Measurements from ENCODE around the gene SGMS1.
"Not testable (repeated sequence)": the region's sequence is repeated elsewhere in the genome, so short reads cannot be mapped to it uniquely, and the experiment has no call there.

SGMS1 gene

DNA sequence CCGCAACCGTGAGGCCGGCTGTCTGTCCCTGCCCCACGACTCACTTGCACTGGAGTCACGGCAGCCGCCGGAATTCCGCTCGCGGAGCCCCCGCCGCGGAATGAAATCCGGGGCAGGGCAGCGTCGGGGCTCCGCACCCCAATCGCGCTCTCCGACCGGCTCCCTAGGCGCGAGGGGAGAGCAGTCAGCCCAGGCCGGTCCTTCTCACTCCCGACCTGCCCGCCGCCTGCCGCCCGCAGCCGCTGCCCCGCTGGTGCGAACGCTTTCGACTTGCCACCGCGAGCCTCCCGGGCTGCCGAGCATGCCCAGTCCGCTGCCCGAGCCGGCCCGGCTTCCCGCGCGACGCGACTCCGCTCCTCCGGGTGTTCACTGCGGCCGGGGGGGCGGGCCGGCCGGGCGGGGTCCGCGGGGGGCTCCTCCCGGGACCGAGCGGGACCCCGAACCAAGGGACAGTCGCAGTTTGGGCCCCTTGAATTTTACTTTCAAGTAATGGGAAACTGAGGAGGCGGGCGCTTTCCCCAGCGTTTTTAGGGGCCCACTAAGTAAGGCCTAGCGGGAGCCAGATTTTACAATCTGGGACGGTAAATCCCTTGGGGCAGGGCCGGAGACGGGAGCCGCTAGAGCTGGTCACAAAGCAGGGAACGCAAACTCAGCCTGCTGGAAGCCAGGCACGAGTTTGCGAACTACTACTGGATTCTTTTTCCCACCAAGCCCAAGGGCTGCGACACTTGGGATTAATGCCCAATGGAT, at the start of gene SGMS1:
Gene SGMS1 (minus strand): TSS at position 294 of the 750 bp plus-strand sequence. CDS start 279,842 bp downstream, outside the sequence.
- no peak for FAIRE-seq

DNA sequence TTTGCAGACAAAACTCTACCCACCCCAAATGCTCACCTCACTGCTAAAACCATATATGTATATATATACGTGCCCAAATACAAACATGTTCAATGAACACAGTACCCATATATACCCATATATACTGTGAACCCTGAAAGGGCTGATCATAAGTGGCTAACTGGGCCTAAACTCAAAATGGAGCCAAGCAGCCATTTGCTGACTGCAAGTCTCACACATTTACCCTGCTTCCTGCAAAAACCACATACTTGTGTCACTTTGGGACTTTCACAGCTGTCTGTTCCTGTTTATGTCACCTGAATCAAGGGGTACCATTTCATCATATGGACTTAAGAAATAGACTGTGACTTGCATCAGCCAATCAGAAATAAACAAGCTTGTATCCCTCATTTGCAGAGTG, 48.4 kb upstream of the SGMS1 start:
- FAIRE-seq = not testable (repeated sequence)

DNA sequence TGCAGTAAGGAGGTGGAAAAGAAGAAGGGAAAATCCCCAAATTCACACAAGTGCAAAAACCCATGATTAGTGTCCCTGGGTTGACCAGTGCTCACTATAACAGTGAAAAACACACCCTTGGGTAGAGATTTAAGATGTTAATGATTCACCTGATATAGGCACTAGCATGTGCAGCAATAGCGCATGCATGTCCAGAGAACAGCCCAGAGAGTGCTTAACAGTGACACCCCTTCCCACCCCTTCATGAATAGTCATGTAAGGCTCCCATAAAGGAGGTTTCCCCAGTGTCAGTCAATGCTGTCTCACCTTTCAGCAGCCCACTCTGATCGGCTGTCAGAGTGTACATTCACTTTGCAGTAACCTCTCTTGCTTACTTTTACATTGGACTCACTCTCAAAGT, 47.9 kb upstream of the SGMS1 start:
- FAIRE-seq = not testable (repeated sequence)

DNA sequence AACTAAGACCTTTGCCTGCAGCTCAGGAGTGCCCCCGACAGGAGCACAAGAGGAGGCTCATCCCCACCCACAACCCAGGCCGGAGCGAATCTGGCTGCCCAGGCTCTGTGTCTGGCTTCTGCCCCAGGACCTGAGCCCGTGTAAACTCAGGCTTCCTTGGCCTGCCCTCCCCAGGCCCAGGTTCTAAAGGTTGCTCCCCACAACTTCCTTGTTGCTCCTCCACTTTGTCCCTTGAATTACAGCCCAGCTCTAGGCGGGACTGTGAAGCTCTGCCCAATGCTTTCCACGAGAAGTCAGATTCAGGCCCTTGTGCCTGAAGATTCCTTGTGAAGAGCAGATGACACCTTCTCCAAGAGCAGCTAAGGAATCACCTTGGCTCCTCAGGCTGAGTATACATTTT, 46.2 kb upstream of the SGMS1 start:
- not testable (repeated sequence) for FAIRE-seq

DNA sequence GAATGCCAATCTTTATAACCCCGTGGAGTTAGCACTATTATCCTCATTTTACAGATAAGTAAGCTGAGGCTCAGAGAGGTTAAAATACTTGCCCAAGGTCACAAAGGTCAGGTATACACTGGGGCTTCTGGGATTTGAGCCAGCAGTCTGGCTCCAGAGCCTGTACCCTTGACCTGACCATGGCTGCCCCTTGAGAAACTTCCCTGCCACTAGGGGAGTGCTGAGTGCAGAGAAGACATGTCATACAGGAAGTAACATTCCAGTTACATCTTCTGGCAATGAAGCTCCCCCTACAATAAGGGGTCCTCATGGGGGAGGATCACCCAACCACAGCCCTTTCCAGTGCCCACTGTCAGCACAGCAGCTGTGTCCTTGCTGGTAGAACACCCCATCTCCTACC, 43.6 kb upstream of the SGMS1 start:
- FAIRE-seq = not testable (repeated sequence)

DNA sequence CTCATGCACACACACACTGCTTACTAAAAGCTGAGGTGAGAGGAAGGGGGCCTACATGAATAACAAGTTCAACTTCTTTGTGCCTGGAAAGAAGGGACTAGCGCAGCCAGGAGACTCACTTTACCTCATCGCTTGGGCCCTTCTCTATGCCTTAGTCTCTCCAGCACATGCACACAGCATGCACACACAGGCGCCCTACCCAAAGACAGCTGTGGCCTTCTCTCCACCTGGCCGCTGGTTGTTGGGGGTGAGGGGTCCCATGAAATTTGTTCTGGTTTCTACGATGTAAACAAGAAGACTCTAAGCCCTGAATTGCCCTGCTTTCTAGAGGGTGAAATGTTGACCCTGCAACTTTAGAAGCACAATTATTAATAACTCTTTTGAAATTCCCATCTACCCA, 38.7 kb upstream of the SGMS1 start:
- FAIRE-seq = not testable (repeated sequence)

DNA sequence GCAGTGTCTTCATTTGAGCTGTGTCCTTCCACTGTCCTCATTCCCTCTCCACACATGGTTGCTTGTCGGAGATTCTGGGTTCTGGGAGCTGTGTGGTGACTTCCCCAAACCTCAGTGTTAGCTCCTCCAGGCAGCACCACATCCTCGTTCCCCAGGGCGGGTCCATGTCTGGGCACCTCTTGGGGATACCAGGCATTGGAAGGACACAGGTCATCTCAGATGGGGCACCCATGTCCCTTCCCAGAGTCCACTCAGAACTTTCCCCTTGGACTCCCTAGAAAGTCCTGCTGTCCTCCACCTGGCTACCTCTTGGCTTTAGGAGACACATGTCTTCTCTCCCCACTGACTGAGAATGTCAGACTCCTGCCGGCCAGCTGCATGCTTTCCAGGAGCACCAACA, 37.8 kb upstream of the SGMS1 start:
- FAIRE-seq = not testable (repeated sequence)

DNA sequence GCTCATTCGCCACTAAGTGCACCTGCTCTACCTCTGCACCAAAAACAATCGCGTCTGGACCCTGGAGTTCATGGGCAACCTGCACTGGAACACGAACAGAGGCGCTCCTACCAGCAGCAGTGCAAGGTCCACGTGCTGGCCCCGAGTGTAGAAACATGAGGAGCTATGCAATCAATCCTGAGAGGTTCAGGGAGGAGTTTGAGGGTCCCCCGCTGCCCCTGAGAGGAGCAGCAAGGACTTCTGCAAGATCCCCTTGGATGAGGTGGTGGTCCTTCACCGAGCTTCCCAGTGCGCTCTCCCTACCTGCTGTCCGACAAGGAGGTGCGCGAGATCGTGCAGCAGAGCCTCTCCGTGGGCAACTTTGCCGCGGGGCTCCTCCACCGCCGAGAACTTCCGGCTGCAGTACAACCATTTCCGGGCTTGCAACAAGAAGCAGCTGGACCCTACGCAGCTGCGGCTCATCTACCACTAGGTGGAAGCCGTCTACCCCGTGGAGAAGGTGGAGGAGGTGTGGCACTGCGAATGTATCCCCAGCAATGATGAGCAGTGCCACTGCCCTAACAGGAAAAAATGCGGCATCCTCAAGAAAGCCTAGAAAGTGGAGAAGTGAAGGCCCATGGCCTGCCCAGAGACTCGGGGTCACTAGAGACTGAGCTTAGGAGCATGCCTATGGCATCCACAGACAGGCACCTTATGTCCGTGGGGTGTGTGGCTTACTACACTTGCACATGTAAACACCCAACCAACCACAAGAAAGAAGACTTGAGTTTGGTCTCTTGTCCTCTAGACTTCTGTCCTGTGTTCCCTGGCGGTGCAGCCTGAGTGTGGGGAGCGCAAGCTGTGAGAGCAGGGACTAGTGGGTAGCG, 36.3 kb upstream of the SGMS1 start:
- FAIRE-seq = not testable (repeated sequence)

DNA sequence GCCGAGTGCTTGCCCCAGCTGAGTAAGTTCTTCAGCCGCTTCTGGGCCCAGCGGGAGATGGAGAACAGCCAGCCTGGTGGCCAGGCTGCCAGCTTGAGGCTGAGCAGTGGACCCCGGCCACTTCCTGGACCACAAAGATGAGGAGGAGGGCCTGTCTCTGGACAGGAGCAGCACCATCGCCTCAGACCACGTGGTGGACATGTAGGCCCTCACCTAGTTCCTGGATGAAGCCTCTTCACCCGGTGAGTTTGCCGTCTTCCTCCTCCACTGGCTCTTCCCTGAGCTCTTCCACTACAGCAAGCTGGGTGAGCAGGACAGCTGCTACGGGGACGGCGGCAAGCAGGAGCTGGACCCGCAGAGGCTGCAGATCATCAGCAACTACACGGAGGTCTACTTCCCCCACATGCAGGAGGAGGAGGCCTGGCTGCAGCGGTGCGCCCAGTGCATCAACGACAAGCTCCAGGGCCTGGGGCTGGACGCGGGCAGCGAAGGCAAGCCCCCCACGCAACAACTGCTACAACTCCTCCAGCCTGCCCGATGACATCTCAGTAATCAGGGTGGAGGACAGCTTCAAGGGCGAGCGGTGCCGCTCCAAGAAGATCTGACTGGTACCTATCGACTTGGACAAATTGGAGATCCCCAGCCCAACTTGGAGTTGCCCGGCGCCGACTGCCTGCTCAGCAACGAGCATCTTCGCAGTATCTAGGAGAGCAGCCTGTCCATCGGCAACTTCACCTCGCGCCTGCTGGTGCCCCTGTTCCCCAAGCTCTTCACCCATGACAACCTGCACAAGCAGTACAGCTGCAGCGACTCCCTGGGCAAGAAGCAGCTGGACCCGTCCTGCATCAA, 35.5 kb upstream of the SGMS1 start:
- not testable (repeated sequence) for FAIRE-seq

DNA sequence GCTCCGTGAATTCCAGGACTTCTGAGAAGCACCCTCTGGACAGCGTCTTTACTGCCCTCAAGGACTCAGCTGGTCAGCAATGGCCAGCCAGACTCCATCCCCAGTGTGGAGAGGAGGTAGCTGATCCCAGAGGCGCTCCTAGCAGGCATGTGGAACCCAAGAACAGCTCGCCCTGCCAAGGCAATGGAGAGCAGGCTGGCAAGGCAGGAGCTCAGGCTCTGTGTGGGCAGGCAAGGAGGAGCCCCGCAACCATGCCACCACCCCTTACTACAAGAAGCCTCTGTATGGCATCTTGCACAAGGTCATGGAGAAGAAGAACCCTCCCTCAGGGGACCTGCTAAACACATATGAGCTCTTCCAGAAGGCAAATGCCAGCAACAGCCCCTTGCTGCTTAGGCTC, 34.4 kb upstream of the SGMS1 start:
- no peak for FAIRE-seq

DNA sequence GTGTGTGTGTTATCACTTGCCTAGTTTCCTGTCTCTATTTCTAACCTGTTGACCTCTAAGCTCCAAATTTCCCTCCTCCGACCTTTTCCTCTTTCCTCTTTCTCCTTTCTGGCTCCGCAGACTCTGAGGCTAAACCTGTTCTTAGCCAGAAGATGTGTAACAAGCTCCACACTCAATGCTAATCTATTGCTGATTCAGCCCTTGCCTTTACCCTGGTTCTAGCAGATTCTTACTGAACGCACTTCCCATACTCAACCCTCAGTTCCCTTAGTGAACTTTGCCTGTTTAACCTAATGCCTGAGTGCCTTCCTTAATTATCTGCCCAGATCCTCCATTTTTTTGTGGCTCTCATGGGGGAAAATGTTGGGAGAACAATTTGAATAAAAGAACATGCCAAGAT, 30.0 kb upstream of the SGMS1 start:
- no peak for FAIRE-seq

DNA sequence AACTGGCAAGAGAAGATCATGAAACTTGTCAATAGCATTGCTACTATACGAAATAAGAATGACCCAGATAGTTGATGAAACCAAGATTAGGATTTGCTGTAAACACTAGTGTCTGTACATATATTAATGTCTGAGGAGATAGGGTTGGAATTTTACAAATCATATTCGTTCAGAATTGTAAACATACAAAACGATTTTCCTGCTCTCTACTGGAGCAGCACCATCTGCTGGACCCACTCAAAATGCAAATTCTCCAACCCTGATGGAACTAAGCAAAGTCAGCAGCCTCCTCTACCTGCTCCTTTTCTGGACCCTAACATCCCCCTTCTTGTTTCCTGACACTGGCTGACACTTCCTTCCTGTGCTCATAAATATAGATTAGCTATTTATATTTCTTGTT, 29.4 kb upstream of the SGMS1 start:
- peak; percentile 95 for FAIRE-seq

DNA sequence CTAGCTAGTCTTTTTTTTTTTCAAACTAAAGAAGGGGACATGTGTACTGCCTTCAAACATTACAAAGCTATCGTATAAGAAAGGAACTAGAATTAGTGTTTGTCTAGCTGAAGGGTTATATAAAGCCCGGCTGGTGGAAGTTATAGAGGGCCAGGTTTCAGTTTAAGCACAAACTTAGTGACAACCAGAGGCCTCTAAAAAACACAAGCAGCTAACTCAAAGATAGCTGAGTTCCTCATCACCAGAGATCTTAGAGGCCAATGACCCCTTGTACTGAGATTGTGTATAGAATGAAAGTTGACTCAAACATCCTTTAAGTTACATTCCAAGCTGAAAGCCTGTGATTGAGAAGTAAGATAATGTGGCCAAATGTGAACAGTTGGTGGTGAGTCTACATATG, 28.1 kb upstream of the SGMS1 start:
- FAIRE-seq = no peak

DNA sequence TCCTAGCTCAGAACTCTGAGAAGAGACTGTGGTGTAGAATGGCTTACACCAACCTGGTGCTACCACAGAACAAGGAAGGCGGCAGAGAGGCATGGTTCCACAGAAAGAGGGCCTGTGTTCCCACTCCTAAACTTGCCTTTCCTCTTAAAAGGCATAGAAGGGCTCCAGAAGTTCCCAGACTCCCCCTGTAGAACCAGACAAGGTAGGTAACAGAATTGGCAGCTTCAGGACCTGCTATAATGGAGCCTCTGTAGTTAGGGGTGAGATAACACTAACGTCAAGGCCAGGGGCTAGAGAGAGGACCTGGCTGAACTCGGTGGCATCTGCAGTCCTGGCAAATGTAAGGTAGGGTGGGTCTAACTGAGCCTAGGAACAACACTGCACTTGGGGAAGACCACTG, 26.7 kb upstream of the SGMS1 start:
- no peak for FAIRE-seq

DNA sequence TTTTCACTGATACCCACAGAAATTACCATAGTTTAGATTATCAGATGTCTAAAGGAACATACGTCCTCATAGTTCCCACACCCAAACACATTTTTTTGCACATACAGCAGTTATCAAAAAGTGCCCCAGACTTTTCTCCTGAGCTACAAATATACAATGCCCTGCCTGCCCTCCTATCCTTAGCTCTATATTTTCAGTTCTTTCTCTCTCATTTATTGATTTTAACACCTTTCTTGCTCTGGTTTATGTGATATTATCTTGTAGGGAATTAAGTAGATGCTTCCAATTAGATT, 25.1 kb upstream of the SGMS1 start:
- no peak for FAIRE-seq

DNA sequence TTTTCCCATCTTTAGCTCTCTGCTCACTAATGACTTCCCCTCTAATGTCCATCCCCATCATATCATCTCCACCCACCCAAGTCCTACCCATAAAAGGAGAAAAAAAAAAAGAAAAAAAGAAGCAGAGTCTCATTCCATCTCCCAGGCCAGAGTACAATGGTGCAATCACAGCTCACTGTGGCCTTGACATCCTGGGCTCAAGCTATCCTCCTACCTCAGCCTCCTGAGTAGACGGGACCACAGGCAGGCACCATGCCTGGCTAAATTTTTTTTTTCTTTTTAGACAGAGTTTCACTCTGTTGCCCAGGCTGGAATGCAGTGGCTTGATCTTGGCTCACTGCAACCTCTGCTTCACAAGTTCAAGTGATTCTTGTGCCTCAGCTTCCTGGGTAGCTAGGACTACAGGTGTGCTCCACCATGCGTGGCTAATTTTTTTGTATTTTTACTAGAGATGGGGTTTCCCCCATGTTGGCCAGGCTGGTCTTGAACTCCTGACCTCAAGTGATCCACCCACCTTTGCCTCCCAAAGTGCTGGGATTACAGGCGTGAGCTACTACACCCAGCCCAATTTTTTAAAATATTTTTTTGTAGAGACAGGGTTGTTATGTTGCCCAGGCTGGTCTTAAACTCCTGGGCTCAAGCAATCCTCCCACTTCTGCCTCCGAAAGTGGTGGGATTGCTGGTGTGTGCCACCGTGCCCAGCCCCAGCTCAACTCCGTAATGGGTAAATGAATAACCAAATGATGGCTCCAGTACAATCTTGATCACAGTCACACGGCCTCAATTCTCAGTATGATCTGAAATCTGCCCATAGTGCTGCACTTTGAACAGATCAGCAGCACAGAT, 24.6 kb upstream of the SGMS1 start:
- no peak for FAIRE-seq

DNA sequence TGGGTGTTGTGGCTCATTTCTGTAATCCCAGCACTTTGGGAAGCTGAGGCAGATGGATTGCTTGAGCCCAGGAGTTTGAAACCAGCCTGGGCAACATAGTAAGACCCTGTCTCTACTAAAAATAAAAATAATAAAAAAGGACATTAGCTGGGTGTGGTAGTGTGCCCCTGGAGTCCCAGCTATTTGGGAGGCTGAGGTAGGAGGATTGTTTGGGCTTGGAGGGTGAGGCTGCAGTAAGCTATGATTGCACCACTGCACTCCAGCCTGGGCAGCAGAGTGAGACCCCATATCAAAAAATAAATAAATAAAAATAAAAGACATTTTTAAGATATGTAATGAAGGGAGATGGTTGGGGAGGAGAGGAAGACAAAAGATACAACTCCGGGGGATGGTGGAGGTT, 23.6 kb upstream of the SGMS1 start:
- FAIRE-seq = not testable (repeated sequence)

DNA sequence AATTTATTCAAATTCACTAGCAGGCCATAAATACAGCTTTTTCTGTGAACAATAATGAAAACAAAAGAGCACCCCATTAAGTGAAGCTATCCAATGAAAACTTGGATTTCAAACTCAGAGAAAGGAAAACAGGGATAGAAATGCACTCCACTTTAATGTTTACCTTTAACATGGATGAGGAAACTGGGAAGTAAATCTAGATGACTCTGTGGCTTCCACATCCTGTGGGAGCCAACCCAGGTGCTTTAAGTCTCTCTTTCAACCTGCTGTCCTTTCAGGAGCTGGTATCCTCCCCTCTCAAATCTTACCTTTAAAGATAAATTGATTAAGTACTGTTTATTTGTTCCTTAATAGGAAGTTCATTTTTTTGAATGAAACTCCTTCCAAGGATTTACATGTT, 21.5 kb upstream of the SGMS1 start:
- no peak for FAIRE-seq

DNA sequence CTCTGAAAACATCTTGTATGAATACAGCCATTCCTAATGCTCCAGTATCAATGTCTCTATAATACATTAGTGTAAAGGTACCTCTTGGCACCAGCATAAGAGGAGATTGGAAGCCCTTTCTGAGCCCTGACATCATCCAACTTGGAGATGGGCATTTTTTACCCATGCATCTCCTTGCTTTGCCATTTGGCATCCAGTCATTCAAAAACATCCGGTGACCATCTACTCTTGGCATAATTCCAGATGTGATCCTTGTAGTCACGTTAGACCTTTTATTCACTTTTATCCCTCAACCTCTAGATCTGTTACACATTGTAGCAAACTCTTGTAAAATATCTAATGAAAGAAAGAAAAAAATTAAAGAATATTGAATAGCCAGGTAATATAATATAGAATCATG, 17.9 kb upstream of the SGMS1 start:
- FAIRE-seq = no peak

DNA sequence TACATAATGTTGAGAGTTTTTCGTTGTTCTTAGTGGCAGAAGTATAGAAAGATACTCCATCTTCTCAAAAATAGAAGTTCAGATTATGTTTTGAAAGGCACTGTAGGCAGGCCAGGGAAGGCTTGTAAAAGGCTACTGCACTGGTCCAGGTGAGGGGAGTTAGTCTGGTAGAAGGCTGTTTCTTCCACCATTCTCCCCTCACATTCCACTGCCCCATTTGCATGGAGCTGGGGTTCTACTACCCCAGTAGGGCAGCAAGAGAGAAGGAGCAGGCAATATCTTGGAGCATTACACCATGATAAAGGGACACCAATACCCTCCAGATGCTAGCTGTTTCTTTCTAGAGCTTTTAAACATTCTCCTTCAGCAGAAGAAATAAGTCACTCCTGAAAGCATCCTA, 16.5 kb upstream of the SGMS1 start:
- no peak for FAIRE-seq

DNA sequence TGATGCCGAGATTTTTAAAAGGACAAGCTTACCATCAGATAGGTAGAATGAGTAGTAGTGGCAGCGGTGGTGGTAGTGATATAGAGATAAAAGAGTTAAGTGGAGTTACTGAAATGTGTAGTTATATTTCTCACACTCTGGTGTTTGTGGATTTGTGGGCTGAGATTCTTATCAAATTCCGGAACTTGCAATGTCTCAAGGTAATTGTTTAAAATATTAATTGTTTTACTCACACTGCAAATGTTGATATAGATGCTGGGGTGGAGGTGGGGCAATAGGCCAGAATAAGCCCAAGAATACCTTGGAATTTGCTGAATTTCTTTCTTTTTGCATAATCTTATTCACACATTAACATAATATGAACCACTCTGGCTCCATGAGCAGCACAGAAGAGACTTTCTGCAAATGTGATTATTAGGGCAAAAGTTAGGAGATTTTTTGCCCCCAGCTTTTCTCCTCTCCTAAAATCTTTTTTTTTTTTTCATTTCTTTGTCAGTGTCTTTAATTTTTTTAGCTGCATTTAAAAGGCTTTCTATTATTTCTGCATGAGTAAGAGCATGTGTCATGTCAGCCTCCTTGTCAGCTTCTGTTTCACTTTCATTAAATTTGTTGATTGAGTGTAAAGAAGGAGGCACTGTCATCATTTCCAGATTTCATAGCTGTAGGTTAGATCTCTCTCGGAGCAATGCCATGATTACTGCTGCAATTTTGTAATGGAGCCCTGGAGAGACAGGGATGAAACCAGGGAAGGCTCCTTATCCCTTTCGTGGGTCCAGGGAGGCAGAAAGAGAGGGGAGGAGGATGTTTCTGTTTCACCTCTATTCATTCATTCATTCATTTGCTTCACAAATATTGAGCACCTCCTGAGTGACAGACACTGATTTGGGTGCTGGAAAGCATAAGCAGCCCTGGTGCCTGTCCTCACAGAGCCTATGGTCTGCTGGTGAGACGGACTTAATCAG, 13.1 kb upstream of the SGMS1 start:
- peak; percentile 88 for FAIRE-seq

All from islet of Langerhans (tissue), 1 donor.